Sigmoid colon (tissue), 7 donors: Measurements from ENCODE around the gene CARMIL3. TPM values are rescaled to one million over a fixed set of nuclear protein-coding genes. Genes with fewer than 3 reads are reported as not detected.
A peak's percentile ranks its signal among the peaks of the same experiment; 100 is the strongest.

Experiments
- DNase-seq: peaks from one replicate; pipeline ENCODE4 v3.0.0-alpha.2; 2019
- H3K27ac ChIP-seq, 4 donors: fragments of 200-600 bp; sonication (generic); one replicate each; pipeline ENCODE4 v1.5.1; 2016 to 2019; ENCODE audit warnings: mild to moderate bottlenecking in 1 of 4
- H3K27me3 ChIP-seq, 3 donors: fragments of 200-600 bp; sonication (generic); one replicate each; pipeline ENCODE4 v1.5.1; 2019; ENCODE audit warnings: mild to moderate bottlenecking in 1 of 3
- H3K36me3 ChIP-seq, 4 donors: fragments of 200-600 bp; sonication (generic); one replicate each; pipeline ENCODE4 v1.5.1; 2016 to 2019
- H3K4me1 ChIP-seq, 4 donors: fragments of 200-600 bp; sonication (generic); one replicate each; pipeline ENCODE4 v1.5.1; 2017 to 2019
- H3K4me3 ChIP-seq, 4 donors: fragments of 200-600 bp; sonication (generic); one replicate each; pipeline ENCODE4 v1.5.1; 2017 to 2019; ENCODE audit warnings: mild to moderate bottlenecking in 2 of 4, moderate library complexity in 1 of 4
- H3K9me3 ChIP-seq, 4 donors: fragments of 200-600 bp in 3 of 4; sonication (generic) in 3 of 4; one replicate each; pipeline versions ENCODE4 v1.5.1 to v1.6.1; 2013 to 2019
- CTCF ChIP-seq, 4 experiments: fragments of 450-650 bp in 3 of 4; fragments of 200-600 bp in 1 of 4; IDR thresholded peaks; one replicate each; pipeline ENCODE4 v1.5.1; 2016 to 2019; ENCODE audit warnings: antibody characterized with exemption in 4 of 4, mild to moderate bottlenecking in 3 of 4, moderate library complexity in 2 of 4
- EP300 ChIP-seq, 4 donors: sonication (generic); formaldehyde crosslinking; IDR thresholded peaks; one replicate each; pipeline ENCODE4 v1.6.1; 2017; ENCODE audit warnings: antibody characterized with exemption in 4 of 4
- POLR2A ChIP-seq, 2 donors: fragments of 450-650 bp; IDR thresholded peaks; one replicate each; pipeline ENCODE4 v1.6.1; 2016; ENCODE audit warnings: antibody characterized with exemption in 2 of 2, mild to moderate bottlenecking in 2 of 2, moderate library complexity in 2 of 2
- POLR2AphosphoS5 ChIP-seq, 4 donors: sonication (generic); formaldehyde crosslinking; IDR thresholded peaks; one replicate each; pipeline ENCODE4 v1.6.1; 2017; ENCODE audit warnings: antibody characterized with exemption in 4 of 4
- WGBS, 2 donors: extraction: QIAGEN DNeasy Blood & Tissue Kit; methylation state at CpG; one replicate each; pipeline ENCODE4 v1.1.7; 2013; 5-methylcytosine and 5-hydroxymethylcytosine counted together
- intact Hi-C: fragments of 100-400 bp; cut with DNase I; formaldehyde crosslinking; loops from one replicate; pipeline ENCODE4 v1.15.1; 2023
- polyA plus RNA-seq, 3 donors: library from polyadenylated mRNA; stranded (reverse); fragments of 200-250 nt; gene quantifications; one replicate each; pipeline ENCODE4 v1.2.3, GENCODE V29; 2013
- total RNA-seq, 4 donors: library from RNA; depleted of rRNA; stranded (reverse); fragments of >200 nt; gene quantifications; one replicate each; pipeline ENCODE4 v1.1.0, GENCODE V29; 2016
- donor health status: healthy with polysubstance abuse.
- donor health status: Bipolar disorder and iron deficiency.
- donor health status: healthy.

CARMIL3 gene
- total and polyA plus RNA-seq, 7 donors = under 0.01 to 3.3 (median 0.23) TPM

GRCh38 chr14:24060443-24060842 lies 8.6 kb downstream of the CARMIL3 start:
- Histone ChIP-seq H3K27me3 (no peaks in the 10 kb centered on the region), H3K27ac (no peak overlapping the region), H3K36me3 (no peaks in the 10 kb centered on the region), H3K9me3 (no peaks in the 10 kb centered on the region), H3K4me1 (peaks cover 0 to 4% (median 0%) of the 10 kb centered on the region in 4 donors), H3K4me3 (no peak overlapping the region)
- intact Hi-C loops = no loop called here
- DNase-seq = peak; percentile 39
- TF ChIP-seq POLR2A (IDR thresholded peaks at IDR 0.05) (no peak), POLR2AphosphoS5 (IDR thresholded peaks at IDR 0.05) (no peak), CTCF (IDR thresholded peaks at IDR 0.05) (no peak), EP300 (IDR thresholded peaks at IDR 0.05) (no peak)
- 96 to 97% methylated on average over 10 of the region's 10 CpGs for WGBS, 2 donors

DNA sequence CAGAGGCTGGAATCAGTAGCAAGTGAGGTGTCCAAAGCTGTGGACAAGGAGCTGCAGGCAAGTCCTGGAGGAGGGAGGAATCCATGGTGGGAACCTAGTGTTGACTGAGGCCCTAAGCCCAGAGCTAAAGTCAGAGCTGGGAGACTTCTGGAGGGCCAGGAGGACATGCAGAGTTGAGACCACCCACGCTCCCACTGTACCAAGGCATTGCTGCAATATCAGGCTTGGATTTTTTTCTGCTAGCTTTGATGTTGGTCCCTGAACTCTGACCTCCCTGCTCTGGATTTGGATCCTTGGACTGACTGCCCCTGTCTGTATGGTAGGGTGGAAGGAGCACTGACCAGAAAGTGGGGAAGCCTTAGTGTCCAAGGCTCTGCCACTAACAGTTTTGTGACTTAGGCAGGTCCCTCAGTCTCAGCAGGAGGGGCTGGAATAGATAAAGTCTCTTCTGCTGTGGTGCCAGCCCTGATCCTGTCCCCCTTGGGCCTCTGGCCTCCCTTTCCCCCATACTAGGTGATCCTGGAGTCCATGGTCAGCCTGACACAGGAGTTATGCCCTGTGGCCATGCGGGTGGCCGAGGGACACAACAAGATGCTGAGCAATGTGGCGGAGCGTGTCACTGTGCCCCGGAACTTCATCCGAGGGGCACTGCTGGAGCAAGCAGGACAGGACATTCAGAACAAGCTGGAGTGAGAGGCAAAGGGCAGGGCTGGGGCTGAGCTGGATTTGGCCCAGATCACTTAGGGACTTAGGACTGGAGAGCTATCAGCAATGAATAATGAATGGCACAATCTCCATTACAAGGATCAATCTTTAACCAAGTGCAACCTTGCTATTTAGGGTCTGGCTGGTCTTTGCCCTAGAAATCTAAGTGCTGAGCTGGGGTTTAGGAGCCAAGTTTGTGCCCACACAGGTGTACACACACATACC lies 9.4 kb downstream of the CARMIL3 start:
- intact Hi-C loops = no loop called here
- Histone ChIP-seq H3K4me1 (peaks cover 0 to 4% (median 0%) of the 10 kb centered on the region in 4 donors), H3K4me3 (no peak overlapping the region), H3K27me3 (no peaks in the 10 kb centered on the region), H3K9me3 (no peaks in the 10 kb centered on the region), H3K27ac (no peak overlapping the region), H3K36me3 (no peaks in the 10 kb centered on the region)
- peak; percentile 30 for DNase-seq
- WGBS, 2 donors = 81 to 92% methylated on average over 7 of the region's 7 CpGs
- TF ChIP-seq CTCF (IDR thresholded peaks at IDR 0.05) = no peak
- TF ChIP-seq EP300 (IDR thresholded peaks at IDR 0.05) = no peak
- no peak for TF ChIP-seq POLR2A (IDR thresholded peaks at IDR 0.05)
- no peak for TF ChIP-seq POLR2AphosphoS5 (IDR thresholded peaks at IDR 0.05)

DNA sequence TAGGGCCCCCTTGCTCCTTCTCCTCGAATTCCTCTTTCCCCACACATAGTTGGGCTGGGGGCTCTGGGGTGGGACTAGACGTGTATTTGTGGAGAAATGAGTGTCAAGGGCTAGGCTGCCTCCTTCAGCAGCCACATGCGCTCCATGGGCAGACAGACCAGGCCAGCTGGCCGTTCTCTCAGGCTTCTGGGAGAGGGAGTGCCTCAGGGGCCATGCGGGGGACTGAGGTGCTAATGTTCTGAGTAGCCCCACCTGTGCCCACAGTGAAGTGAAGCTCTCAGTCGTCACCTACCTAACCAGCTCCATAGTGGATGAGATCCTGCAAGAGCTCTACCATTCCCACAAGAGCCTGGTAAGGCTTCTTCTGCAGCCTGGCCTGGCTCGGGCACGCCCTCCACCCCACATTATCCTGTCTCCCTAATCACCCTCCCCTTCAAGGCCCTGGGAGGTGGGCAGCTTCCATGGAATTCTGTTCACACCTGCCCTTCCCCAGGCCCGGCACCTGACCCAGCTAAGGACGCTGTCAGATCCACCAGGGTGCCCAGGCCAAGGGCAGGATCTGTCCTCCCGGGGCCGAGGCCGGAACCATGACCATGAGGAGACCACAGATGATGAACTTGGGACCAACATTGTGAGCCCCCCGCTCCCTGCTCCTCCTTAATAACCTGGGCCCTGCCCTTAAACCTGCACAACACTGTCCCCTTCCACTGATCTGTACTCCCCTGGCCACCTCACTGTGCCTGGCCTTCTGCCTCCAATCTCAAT lies 10.6 kb downstream of the CARMIL3 start:
- peak; percentile 49 for DNase-seq
- 89 to 90% methylated on average over 14 of the region's 14 CpGs for WGBS, 2 donors
- TF ChIP-seq POLR2AphosphoS5 (IDR thresholded peaks at IDR 0.05) = no peak
- no peak for TF ChIP-seq POLR2A (IDR thresholded peaks at IDR 0.05)
- TF ChIP-seq EP300 (IDR thresholded peaks at IDR 0.05) = no peak
- TF ChIP-seq CTCF (IDR thresholded peaks at IDR 0.05) = no peak

DNA sequence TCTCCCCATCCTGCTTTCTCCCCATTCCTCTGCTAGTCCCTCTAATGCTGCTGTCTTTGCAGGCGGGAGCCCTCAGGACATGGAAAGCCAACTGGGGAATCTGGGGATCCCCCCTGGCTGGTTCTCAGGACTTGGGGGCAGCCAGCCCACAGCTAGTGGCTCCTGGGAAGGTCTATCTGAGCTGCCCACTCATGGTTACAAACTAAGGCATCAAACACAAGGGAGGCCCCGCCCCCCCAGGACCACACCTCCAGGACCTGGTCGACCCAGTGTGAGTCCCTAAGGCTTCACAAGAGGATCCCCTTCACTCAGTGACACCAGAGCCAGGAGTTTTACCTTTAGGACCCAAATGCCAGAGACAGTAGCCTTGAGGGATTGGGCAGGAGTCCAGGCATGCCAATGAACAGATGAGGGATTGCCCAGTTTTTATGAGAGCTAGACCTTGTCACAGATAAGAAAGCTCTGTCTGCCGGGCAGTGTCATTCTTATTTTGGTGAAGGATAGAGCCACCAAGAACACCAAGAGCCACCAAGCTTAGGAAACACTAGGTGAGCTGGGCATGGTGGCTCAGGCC lies 11.5 kb downstream of the CARMIL3 start:
- peak; percentile 32 for DNase-seq
- no peak for TF ChIP-seq EP300 (IDR thresholded peaks at IDR 0.05)
- no peak for TF ChIP-seq POLR2AphosphoS5 (IDR thresholded peaks at IDR 0.05)
- TF ChIP-seq CTCF (IDR thresholded peaks at IDR 0.05) = no peak
- no peak for TF ChIP-seq POLR2A (IDR thresholded peaks at IDR 0.05)
- intact Hi-C loops = no loop called here
- Histone ChIP-seq H3K27me3 (no peaks in the 10 kb centered on the region), H3K9me3 (no peaks in the 10 kb centered on the region), H3K4me3 (no peak overlapping the region), H3K4me1 (peaks cover 0 to 4% (median 0%) of the 10 kb centered on the region in 4 donors), H3K27ac (no peak overlapping the region), H3K36me3 (no peaks in the 10 kb centered on the region)
- WGBS, 2 donors = 44 to 70% methylated on average over 4 of the region's 4 CpGs

More for the DNA sequence above, 10.6 kb downstream of the CARMIL3 start:
- Histone ChIP-seq H3K4me3 (no peak overlapping the region), H3K9me3 (no peaks in the 10 kb centered on the region), H3K27ac (no peak overlapping the region), H3K27me3 (no peaks in the 10 kb centered on the region), H3K4me1 (peaks cover 0 to 4% (median 0%) of the 10 kb centered on the region in 4 donors), H3K36me3 (no peaks in the 10 kb centered on the region)
- intact Hi-C loops = no loop called here
